ENCODE data around the gene TIGD6. TPM values are rescaled to one million over a fixed set of nuclear protein-coding genes. Genes with fewer than 3 reads are reported as not detected.

Gene TIGD6
- total and polyA plus RNA-seq, 2 of the 4 experiments (the other 2 are of a cell fraction) = 5.8 to 6.6 TPM

DNA sequence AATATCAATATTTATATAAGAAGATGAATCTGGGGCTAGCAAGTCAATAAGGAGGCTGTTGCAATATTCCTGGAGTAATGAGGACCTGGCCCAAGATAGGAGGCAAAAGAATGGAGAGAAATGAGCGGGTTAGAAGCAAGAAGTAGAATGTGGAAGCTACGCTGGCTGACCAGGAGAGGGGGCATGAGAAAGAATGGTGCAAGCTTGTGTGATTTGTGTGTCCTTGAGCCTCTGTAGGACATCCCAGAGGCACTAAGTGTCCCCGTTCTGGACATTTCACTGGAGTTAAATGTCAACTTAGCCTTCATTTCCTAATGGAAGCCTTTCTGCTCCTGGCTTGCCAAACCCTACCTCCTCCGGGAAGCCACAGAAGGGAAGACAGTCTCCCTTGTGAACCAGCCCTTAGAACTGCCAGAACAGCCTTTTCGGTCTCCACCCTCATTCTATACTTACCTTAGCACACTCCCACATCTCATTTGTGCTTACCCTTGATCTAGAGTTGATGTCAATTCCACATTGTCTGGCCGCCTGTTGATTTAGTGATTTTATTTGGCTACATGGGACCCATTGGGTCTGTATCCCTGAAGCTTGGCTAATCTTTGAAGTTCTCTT lies 49.2 kb downstream of the TIGD6 start:
- Histone ChIP-seq H2AFZ (replicated peaks; ENCODE audit: low read length, poor library complexity) (no peak overlapping the region), H3K4me2 (ENCODE audit: low read depth, low read length) (no peak overlapping the region), H3K9me1 (ENCODE audit: insufficient read depth, low read length) (no peaks in the 10 kb centered on the region), H3K4ac (ENCODE audit: low read depth, low read length) (no peak overlapping the region), H2BK120ac (ENCODE audit: low read depth, low read length) (no peak overlapping the region), H4K20me1 (ENCODE audit: insufficient read depth, low read length) (no peaks in the 10 kb centered on the region), H2BK15ac (ENCODE audit: low read depth, low read length) (no peak overlapping the region), H4K5ac (ENCODE audit: low read depth, low read length) (no peak overlapping the region), H3K4me1 (ENCODE audit: control insufficient read depth, insufficient read depth, low read length) (no peaks in the 10 kb centered on the region), H2AK9ac (replicated peaks; ENCODE audit: low read depth, low read length, poor library complexity) (no peak overlapping the region), H3K9me3 (ENCODE audit: control insufficient read depth, insufficient read depth, low read length) (no peaks in the 10 kb centered on the region), H3K56ac (ENCODE audit: extremely low read depth, insufficient read depth, low read length) (no peak overlapping the region), H3K27me3 (ENCODE audit: control insufficient read depth, insufficient read depth, low read length) (peaks cover 33% of the 10 kb centered on the region), H3K27ac (ENCODE audit: insufficient read depth, low read length) (no peak overlapping the region), H2AK5ac (ENCODE audit: low read depth, low read length) (no peak overlapping the region), H3K9ac (ENCODE audit: low read depth, low read length) (no peak overlapping the region), H3K18ac (ENCODE audit: low read depth, low read length) (no peak overlapping the region), H3K79me1 (ENCODE audit: low read depth in 1 of 2, low read length in 2 of 2) (no peaks in the 10 kb centered on the region), H3K14ac (replicated peaks; ENCODE audit: low read depth, low read length) (no peak overlapping the region), H3K23ac (ENCODE audit: low read depth, low read length) (no peak overlapping the region), H2BK20ac (ENCODE audit: low read depth, low read length) (no peak overlapping the region), H3K36me3 (ENCODE audit: control insufficient read depth, insufficient read depth, low read length) (no peaks in the 10 kb centered on the region), H3K4me3 (ENCODE audit: insufficient read depth, low read depth, low read length) (no peak overlapping the region), H4K8ac (ENCODE audit: low read depth in 2 of 2, low read length in 2 of 2) (no peak overlapping the region), H2BK5ac (ENCODE audit: low read depth, low read length, poor library complexity, severe bottlenecking) (no peak overlapping the region), H4K91ac (ENCODE audit: insufficient read depth, low read depth, low read length) (no peak overlapping the region)
- ChIA-PET CTCF (interaction anchor here (0.7 to 1.6 kb wide), 2 partner anchors 8 to 18 kb away, joined by 3 to 5 read pairs; no protein-coding TSS in a partner anchor), POLR2A (ENCODE audit: unreplicated experiment) (no interaction called here)
- intact Hi-C loops (cut with micrococcal nuclease) = no loop called here
- 100% methylated on average over 1 of the region's 6 CpGs; no CpG with 5 or more reads in 1 of the 2 experiments for WGBS, 2 experiments (ENCODE audit: extremely low coverage in 2 of 2, insufficient read length in 1 of 2)
- TF ChIP-seq BHLHE40 (IDR thresholded peaks at IDR 0.05; ENCODE audit: low read depth, low read length) = no peak
- TF ChIP-seq NFE2L2 (IDR thresholded peaks at IDR 0.05; ENCODE audit: low read depth, low read length) = no peak
- no peak for TF ChIP-seq RAD21 (IDR thresholded peaks at IDR 0.05; ENCODE audit: low read length)
- TF ChIP-seq RFX5 (IDR thresholded peaks at IDR 0.05; ENCODE audit: low read depth, low read length) = no peak
- no peak for TF ChIP-seq MAFK (IDR thresholded peaks at IDR 0.05; ENCODE audit: low read depth, low read length)
- TF ChIP-seq POLR2A (IDR thresholded peaks at IDR 0.05; ENCODE audit: low read depth, low read length) = no peak
- TF ChIP-seq, protein P1, sequence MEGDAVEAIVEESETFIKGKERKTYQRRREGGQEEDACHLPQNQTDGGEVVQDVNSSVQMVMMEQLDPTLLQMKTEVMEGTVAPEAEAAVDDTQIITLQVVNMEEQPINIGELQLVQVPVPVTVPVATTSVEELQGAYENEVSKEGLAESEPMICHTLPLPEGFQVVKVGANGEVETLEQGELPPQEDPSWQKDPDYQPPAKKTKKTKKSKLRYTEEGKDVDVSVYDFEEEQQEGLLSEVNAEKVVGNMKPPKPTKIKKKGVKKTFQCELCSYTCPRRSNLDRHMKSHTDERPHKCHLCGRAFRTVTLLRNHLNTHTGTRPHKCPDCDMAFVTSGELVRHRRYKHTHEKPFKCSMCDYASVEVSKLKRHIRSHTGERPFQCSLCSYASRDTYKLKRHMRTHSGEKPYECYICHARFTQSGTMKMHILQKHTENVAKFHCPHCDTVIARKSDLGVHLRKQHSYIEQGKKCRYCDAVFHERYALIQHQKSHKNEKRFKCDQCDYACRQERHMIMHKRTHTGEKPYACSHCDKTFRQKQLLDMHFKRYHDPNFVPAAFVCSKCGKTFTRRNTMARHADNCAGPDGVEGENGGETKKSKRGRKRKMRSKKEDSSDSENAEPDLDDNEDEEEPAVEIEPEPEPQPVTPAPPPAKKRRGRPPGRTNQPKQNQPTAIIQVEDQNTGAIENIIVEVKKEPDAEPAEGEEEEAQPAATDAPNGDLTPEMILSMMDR (conservative IDR thresholded peaks at IDR 0.05; ENCODE audit: low read depth, low read length) = no peak
- TF ChIP-seq, protein P2, sequence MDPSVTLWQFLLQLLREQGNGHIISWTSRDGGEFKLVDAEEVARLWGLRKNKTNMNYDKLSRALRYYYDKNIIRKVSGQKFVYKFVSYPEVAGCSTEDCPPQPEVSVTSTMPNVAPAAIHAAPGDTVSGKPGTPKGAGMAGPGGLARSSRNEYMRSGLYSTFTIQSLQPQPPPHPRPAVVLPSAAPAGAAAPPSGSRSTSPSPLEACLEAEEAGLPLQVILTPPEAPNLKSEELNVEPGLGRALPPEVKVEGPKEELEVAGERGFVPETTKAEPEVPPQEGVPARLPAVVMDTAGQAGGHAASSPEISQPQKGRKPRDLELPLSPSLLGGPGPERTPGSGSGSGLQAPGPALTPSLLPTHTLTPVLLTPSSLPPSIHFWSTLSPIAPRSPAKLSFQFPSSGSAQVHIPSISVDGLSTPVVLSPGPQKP (IDR thresholded peaks at IDR 0.05; ENCODE audit: borderline replicate concordance, low read depth, low read length) = no peak
- TF ChIP-seq RCOR1 (IDR thresholded peaks at IDR 0.05; ENCODE audit: insufficient replicate concordance, low read length) = no peak
- no peak for TF ChIP-seq SMC3 (IDR thresholded peaks at IDR 0.05; ENCODE audit: low read depth, low read length)
- no peak for TF ChIP-seq FOS (IDR thresholded peaks at IDR 0.05; ENCODE audit: low read depth, low read length)
- TF ChIP-seq CEBPB (IDR thresholded peaks at IDR 0.05; ENCODE audit: low read depth, low read length) = no peak
- TF ChIP-seq, protein P3, sequence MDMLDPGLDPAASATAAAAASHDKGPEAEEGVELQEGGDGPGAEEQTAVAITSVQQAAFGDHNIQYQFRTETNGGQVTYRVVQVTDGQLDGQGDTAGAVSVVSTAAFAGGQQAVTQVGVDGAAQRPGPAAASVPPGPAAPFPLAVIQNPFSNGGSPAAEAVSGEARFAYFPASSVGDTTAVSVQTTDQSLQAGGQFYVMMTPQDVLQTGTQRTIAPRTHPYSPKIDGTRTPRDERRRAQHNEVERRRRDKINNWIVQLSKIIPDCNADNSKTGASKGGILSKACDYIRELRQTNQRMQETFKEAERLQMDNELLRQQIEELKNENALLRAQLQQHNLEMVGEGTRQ (IDR thresholded peaks at IDR 0.05; ENCODE audit: low read depth, low read length) = no peak
- TF ChIP-seq MXI1 (IDR thresholded peaks at IDR 0.05; ENCODE audit: borderline replicate concordance, low read depth, low read length) = no peak
- no peak for TF ChIP-seq MAZ (IDR thresholded peaks at IDR 0.05; ENCODE audit: borderline replicate concordance, low read depth, low read length)
- no peak for TF ChIP-seq CHD1 (IDR thresholded peaks at IDR 0.05; ENCODE audit: low read depth, low read length)
- no TSS peak for BruUV-seq (replicated peaks)
- dilution Hi-C loops (cut with HindIII; ENCODE audit: low sequenced_read_pairs, unreplicated experiment) = no loop called here
- in situ Hi-C loops (cut with MboI; ENCODE audit: low sequenced_read_pairs) = no loop called here
- no peak for DNase-seq
- no peak for ATAC-seq (ENCODE audit: low read depth)
